Retina (tissue), 1 donor: ENCODE results near the gene C10orf143.
"Not testable (repeated sequence)": the region's sequence is repeated elsewhere in the genome, so short reads cannot be mapped to it uniquely, and the experiment has no call there.

Source experiments
- DNase-seq: peaks from one replicate; pipeline ENCODE4 v3.0.0-alpha.2; 2016

C10orf143 gene

DNA sequence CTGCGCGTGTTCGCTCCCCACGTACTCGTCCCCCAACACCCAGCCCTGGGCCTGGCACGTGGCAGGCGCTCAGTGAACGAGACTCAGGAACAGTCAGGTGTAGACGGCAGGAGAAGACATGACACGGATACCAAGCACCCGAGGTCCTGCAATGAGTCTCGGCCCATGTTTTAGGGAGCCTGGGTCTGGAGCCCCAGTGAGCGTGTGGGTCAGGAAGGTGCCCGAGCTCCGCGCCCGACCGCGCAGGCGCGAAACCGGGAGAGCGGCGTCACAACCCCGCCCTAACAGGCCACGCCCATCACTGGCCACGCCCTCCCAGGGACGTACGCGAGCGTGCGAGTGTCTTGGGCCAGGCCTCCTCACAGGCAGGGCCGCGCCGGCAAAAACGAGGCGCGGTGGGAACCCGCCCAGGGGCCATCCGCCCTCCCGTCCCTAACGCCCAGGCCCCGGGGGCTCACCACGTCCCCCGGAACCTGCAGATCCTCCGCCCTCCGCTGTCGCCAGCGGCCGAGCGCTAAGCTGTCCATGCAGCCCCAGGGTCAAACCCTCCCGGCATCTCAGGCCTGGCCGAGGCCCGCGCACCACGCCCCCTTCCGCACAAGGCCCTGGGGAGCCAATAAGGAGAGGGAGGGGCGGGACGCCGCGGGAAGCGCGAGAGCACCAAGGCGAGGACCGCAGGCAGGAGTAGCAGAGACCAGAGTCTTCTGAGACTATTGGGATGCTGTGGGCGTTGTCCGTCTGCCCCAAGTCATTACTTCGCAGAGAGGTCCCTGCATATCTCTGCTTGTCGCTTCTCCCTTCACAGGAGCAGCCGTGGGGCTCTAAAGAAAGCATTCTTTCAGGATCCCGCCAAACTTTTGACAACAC lies at the start of gene C10orf143:
TSS of gene C10orf143 (minus strand) at position 585 of the 867 bp plus-strand sequence. CDS start at position 527, 58 bp downstream.
- peak; percentile 100 for DNase-seq

- no peak for DNase-seq
Observed at GRCh38 chr10:130159192-130159794, 48.7 kb upstream of the C10orf143 start.

DNA sequence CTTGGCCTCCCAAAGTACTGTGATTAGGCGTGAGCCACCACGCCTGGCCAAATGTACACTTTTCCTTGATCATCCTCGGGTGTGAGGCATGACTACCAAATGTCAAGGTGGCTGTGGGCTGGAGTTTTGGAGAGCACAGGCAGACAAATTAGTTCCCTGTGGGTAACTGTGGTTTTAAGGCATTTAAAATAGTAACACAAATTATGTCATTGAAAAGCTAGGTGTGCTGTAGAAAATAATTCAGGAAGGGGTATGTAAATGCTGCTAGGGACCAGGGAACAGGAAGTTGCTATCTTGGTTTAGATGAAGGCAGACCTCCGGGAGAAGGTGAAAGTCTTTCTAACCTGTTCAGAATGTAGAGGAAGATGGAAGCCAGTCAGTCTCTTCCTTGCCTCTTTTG lies 35.4 kb upstream of the C10orf143 start:
- DNase-seq, result no peak

DNA sequence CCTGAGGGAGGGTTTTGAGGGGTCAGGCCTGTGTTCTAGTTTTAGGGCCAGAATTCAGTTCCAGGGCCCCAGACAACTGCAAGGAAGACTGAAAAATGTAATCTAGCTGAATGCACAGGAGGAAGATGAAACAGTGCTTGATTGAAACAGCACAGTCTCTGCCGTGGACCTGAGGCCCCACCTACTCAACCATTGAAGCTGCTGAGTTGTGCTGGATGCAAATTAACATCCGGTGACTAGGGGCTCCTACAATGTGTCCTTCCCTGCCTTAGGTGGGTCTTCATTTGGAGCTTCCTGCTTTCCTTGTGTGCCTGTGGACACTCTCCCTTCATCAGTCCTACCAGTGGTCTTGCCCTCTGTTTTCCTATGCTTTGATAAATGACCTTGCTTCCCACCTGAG lies 31.2 kb upstream of the C10orf143 start:
- no peak for DNase-seq

- no peak for DNase-seq
Observed at GRCh38 chr10:130141460-130141859, 30.8 kb upstream of the C10orf143 start.

GRCh38 chr10:130141038-130141437 lies 30.4 kb upstream of the C10orf143 start:
- no peak for DNase-seq

DNA sequence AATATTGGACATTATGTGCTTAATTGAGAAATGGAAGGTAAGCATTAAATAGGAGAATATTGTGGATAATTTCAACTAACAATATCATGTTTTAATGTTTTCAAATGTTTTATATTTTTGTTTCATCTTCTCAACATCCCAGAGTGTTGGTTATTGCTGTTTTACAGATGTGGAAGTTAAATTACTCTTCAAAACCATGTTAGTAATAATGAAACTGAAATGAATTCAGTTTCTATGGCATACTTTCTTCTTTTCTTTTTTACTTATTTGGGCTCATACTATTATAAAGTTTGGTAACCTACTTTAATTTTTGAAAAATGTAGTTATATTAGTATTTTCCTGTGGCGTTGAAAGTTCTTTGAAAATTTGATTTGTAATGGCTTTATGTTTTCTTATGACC lies 29.8 kb upstream of the C10orf143 start:
- DNase-seq, result no peak

DNA sequence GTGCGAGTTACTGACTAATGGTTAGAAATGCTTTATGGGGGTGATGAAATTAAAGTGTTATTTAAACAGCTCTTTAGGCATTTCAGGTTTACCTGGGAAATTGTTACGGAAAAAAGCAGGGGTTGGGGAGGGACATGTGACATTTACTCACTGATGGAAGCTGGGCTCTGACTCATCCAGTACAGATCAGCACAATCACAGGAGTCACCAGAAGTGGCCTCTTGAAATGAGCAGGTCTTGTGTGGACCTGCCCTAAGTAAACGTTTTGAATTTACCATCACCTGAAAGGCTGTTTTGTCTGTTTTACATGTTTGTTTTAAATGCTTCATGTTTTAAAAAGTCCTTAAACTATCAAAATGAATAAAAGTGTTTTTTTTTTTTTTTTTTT lies 27.8 kb upstream of the C10orf143 start:
- no peak for DNase-seq

DNA sequence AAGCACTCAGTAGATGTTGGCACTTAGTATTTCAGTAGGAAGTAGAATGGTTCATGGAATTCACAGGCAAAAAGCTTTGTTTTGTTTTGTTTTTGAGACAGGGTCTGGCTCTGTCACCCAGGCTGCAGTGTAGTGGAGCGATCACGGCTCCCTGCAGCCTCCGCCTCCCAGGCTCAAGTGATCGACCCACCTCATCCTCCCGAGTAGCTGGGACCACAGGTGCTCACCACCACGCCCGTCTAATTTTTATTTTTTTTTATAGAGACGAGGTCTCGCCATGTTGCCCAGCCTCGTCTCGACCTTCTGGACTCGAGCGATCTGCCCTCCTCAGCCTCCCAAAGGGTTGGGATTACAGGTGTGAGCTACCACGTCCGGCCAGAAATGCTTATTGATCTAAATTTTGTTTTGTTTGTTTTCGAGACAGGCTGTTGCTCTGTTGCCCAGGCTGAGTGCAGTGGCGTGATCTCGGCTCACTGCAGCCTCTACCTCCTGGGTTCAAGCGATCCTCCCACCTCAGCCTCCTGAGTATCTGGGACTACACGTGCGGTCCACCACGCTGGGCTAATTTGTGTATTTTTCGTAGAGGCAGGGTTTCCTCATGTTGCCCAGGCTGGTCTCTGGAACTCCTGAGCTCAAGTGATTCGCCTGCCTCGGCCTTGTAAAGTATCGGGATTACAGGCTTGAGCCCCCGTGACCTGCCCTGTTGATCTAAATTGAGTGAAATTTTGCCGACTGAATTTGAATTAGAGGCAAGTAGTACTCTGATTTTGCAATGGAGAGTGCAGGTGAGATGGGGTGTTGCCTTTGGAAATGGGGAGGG lies 27.2 kb upstream of the C10orf143 start:
- DNase-seq, result no peak

- DNase-seq, result no peak
Observed at GRCh38 chr10:130137090-130137448, 26.4 kb upstream of the C10orf143 start.

DNA sequence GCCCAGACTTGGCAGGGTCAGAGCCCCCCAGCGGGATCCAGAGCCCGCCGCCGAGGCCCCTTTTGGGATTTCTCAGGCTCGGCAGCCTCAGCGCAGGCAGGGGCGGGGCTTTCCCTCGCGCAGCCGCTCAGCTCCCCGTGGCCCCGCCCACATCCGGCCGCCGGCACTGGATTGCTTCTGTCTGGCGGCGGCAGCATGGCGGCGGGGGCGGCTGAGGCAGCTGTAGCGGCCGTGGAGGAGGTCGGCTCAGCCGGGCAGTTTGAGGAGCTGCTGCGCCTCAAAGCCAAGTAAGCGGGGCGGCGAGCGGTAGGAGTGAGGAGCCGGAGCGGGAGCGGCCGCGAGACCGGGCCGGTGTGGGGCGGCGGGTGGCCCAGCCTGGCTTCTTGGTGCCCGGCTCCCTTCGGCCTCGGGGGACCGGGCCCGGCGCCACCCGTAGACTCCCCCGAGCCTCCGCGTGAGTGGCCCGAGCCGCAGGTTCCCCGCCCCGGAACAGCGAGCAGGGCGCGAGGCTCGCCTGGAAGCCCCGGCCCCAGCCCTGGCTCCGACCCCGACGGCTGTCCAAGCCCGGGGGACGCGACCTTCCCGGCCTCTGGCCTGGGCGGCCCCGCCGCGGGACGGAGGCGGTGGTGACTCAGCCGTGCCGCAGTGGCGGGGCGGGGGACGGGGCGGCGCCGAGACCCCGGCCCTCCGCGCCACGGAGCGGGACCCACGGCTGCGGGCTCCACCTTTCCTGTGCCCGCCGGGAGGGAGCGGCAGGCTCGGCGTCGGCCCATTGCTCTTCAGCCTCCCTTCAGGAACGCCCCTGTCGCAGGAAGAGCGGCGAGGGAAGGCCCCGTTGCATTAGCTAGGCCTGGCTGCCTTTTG lies 25.8 kb upstream of the C10orf143 start, which contains the start of gene GLRX3:
TSS of gene GLRX3 (plus strand) at position 166 of the 864 bp plus-strand sequence. CDS start at position 196, 30 bp downstream.
- peak; percentile 94 for DNase-seq

DNA sequence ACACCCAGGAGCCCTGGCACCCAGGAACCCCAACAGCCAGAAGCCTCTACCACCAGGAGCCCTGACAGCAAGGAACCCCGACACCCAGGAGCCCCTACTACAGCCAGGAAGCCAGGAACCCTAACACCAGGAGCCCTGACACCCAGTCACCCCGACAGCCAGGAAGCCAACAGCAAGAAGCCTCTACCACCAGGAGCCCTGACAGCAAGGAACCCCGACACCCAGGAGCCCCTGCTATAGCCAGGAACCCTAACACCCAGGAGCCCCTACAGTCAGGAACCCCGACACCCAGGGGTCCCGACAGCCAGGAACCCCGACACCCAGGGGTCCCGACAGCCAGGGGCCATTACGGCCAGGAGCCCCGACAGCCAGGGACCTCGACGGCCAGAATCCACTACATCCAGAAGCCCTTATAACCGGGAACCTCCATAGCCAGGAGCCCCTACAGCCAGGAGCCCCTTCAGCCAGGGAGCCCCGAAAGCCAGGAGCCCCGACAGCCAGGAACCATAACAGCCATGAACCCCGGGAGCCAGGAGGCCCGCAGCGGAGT lies 25.1 kb upstream of the C10orf143 start:
- DNase-seq, result no peak

GRCh38 chr10:130128922-130129321 lies 18.3 kb upstream of the C10orf143 start:
- DNase-seq, result no peak

DNA sequence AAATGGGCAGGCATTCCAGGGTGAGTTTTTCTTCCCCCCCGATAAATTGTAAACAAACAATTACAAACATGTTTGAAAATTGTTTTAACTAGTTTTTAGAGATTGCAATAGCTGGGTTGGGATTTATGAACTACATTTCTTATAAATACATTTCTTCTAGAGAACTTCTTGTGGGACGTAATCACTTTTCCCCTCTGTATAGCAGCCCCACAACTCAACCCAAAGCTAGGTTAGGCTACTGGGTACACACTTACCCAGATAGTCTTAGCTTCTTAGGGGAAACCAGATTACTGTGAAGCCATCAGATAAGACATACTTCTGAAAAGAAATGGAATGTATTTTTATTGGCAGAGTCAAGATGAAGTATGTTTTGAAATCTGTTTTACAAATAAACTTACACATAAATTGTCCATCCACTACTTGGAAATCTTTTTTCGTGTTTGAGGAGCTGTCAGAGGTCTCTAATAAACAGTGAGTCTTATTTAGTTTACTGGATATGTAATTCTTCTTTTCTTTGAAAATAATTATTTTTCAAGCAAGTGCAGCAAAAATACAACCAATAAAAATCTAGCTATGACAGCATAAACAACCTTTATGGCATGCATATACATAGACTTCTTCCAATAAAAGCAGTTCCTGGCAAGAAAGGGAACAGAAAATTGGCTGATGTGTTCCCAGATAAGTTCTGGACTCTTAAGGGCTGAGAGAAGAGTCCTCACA lies 17.6 kb upstream of the C10orf143 start:
- DNase-seq, result no peak

GRCh38 chr10:130127364-130128061 lies 16.9 kb upstream of the C10orf143 start:
- peak; percentile 83 for DNase-seq

DNA sequence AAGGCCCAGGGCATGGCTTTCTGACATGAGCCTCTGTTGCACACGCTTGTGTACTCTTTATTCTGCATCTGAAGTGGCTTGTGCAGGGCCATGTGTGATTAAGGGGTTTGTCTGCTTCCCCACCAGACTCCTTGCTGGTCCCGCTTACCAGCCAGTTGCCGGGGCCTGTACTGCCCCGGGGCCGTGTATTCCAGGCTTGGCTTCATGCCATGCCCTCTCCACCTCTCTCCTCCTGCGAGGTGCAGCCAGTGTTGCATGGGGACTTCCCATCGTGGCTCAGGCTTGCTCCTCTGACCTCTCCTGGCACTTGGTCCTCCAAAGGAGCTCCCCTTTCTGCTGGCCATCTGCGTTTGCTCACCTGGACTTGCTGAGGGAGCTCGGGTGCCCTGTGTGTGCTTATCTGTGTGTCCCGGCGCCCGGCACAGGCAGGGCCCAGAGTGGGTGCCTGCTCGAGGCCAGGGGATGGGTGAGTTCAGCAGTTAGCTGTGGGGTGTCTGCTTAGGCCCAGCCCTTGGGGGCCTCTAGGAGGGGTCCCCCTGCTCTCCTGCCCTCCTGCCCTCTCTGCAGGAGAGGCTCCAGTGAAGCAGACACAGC lies 11.0 kb upstream of the C10orf143 start:
- DNase-seq, result no peak

GRCh38 chr10:130117535-130117934 lies 6.9 kb upstream of the C10orf143 start:
- DNase-seq, result not testable (repeated sequence)

DNA sequence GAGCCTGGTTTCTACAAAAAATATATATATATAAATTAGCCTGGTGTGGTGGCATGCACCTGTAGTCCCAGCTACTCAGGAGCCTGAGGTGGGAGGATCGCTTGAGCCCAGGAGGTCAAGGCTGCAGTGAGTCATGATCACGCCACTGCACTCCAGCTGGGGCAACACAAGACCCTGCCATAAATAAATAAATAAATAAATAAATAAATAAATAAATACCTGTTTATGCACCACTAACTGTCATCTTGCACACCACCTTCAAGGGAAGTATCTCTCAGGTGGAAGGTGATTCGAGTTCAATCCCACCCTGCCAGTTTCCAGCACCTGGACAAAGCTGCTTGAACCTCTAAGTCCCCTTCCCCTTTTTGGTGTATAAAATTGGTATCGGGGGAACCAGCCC lies 6.3 kb upstream of the C10orf143 start:
- DNase-seq, result not testable (repeated sequence)

- no peak for DNase-seq
Observed at GRCh38 chr10:130112821-130113220, 2.2 kb upstream of the C10orf143 start.

- no peak for DNase-seq
Observed at GRCh38 chr10:130111852-130112180, 1.2 kb upstream of the C10orf143 start.
